HG02870 (cell line): Measurements from ENCODE around the gene CKS2.

Source experiments
- ATAC-seq: cut with Tn5 transposase; IDR thresholded peaks from one replicate; pipeline ENCODE4 v1.9.1; 2021; ENCODE audit warnings: mild to moderate bottlenecking, moderate library complexity; ENCODE audit not compliant: unreplicated experiment

Gene CKS2

DNA sequence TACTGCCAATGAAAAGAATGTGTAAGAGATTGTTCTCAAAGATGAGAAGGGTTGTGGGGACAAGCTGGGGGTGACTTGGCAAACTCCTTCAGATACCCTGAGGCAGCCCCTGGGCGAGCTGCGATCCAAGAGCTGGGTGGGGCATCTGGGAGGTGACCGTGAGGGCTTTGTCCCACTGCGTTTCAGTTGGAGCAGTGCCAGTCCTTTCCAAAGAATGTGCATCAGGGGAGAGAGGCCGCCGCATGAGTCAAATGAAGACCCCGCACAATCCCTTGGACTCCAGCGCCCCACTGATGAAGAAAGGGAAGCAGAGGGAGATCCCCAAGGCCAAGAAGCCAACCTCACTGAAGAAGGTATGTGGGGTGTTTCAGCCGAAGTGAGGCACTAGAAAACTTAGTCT is 35.7 kb downstream of the CKS2 start:
- no peak for ATAC-seq

DNA sequence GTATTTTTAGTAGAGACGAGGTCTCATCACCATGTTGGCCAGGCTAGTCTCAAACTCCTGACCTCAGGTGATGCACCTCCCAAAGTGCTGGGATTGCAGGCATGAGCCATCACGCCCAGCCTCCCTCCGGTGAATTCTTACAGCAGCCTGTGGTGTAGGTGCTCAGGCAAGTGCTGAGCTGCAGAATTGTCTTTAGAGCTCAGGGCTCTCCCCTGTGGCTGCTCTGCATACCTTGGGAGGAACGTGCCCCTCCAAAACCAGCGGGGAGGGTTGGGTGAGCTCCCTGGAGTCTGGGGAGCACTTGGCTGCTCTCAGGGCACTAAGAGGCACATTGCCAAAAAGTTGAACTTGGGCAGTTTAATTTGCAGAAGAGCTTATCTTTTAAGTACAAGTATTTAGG is 36.7 kb downstream of the CKS2 start:
- no peak for ATAC-seq

GRCh38 chr9:89349607-89350006 is 38.6 kb downstream of the CKS2 start:
- no peak for ATAC-seq

DNA sequence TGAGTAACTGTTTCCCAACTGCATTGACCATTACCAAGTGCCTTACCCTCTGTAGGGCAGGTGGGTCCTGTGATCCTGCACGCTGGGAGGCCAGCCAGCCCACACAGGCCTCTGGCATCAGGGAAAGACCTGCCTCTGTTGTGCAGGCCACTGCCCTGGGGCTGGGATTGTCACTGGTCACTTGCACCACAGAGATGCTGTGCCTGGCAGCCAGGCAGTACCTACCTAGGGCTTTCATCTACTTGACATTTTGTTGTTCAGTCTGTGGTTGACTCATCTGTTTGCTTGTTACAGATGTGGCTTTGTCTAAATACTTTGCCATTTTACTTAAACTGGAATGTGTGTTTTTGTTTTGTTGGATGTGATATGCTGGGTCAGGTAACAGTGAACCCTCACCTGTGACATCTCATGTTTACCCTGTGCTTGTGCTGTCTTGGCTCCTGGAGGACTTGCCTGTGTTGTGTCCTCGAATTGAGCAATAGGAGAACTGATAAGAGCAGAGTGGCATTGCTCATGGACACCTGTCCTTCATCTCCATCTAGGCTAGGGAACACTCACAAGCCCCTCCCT is 40.1 kb downstream of the CKS2 start:
- no peak for ATAC-seq

- no peak for ATAC-seq
These were observed 40.7 kb downstream of the CKS2 start for GRCh38 chr9:89351584-89352300.

GRCh38 chr9:89352451-89352850 is 41.5 kb downstream of the CKS2 start:
- ATAC-seq = no peak

DNA sequence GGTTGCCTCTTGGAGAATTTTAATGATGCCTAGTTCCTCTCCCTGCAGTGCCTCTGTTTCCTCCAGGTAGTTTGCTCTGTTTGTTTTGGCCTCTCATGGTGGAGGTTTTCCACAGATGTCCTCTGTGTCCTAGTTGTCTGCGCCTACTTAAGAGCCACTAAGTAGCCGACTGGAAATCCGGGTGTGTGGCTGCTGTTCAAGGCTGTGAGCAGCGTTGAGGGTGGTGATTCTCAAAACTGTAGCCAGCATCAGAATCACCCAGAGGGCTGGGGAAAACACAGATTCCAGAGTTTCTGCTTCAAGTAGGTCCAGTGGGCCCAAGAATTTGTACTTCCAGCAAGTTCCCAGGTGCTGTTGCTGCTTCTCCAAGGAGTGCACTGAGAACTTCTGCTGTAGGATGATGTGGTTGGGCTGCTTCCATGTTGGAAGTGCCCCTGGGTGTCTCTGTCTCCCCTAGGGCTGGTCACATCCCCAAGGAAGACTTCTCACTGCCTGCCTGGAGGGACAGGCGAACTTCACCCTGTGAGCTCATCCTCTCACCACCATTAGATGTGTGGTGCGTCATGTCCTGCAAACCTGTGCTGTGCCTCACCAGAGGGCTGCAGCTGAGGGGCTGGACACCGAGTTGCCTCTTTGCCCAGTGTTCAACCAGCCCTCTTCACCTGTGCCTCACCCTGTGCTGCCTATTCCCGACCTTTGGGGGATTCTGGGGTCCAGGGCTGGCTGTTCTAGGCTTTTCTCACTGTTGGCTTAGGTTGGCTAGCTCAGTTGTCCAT is 42.1 kb downstream of the CKS2 start:
- ATAC-seq = no peak

DNA sequence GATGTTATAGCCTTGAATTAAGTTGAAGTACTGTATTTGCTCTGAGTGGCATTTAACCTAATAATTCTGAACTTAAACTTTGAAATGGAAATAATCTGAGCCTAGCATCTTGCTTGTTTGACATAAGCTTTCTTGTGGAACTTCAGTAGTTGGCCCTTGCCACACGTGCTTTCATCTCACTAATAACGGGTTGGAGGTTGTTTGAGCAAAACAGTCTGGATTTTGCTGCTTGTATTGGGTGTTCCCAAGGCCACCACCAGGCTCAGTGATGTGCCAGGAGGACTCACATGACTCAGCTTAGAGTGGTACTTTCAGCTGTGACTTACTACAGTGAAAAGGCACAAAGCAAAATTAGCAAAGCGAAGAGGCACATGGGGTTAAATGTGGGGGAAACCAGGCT is 43.0 kb downstream of the CKS2 start:
- no peak for ATAC-seq

DNA sequence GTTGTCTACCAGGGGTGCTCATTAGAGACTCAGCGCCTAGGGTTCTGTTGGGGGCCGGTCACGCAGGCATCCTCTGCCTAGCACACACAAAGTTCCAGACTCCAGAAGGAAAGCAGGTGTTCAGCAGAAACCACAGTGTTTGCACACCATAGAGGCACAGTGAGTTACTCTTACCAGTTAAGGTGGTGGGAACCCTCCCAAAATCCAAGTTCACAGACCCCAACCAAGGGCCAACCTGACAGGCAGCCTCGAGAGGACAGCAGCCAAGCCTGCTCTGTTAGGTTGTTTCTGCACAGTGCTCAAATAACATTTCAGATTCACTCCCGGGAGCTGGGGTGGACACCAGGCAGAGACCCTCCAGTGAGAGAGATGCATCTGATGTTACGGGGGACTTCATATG is 43.5 kb downstream of the CKS2 start:
- no peak for ATAC-seq

DNA sequence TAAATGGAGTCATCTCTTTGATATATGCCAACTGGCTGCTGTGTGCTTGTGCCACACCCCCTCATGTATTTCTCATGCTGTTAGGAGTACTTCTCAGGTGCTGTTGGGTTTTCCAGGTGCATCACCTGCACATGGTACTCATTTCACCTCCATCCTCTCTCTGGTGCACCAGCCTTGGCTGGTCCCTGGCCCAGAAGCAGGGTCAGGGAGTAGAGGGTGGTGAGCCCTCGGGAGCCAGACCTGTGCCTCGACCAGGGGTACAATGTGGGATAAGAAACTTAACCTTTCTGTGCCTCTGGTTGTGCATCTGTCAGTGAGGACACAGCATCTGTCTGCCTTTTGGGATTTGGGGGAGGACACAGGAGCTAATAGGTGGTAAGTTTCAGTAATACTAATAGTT is 45.8 kb downstream of the CKS2 start:
- ATAC-seq = no peak

DNA sequence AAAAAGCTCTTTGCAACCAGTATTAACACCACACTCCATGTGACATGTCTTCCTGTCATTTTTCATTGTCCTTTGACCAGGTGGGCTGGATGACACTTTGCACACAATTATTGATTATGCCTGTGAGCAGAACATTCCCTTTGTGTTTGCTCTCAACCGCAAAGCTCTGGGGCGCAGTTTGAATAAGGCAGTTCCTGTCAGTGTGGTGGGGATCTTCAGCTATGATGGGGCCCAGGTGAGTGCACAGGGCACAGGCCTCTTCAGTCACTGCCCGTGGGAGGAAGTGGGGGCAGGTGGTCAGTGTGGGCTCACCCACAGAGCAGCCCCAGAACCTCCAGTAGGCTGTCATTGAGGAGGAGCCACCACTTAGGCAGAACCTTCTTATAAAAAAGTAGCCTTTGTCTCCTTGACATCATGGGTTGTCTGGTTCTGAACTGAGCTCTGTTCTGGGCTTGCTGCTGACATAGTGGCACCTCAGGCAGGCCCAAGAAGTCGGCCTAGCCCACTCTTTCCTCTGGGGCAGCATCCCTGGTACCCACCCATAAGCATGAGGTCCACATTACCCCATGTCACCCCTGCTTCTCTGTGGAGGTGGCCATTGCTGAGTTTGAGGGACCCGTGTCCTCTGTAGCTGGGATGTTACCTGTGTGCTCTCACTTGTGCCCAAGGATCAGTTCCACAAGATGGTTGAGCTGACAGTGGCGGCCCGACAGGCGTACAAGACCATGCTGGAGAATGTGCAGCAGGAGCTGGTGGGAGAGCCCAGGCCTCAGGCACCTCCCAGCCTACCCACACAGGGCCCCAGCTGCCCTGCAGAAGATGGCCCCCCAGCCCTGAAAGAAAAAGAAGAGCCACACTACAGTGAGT is 46.6 kb downstream of the CKS2 start:
- ATAC-seq = no peak

- no peak for ATAC-seq
These were observed 47.5 kb downstream of the CKS2 start for GRCh38 chr9:89358376-89358916.

- ATAC-seq = no peak
These were observed 48.0 kb downstream of the CKS2 start for GRCh38 chr9:89358985-89359384.

DNA sequence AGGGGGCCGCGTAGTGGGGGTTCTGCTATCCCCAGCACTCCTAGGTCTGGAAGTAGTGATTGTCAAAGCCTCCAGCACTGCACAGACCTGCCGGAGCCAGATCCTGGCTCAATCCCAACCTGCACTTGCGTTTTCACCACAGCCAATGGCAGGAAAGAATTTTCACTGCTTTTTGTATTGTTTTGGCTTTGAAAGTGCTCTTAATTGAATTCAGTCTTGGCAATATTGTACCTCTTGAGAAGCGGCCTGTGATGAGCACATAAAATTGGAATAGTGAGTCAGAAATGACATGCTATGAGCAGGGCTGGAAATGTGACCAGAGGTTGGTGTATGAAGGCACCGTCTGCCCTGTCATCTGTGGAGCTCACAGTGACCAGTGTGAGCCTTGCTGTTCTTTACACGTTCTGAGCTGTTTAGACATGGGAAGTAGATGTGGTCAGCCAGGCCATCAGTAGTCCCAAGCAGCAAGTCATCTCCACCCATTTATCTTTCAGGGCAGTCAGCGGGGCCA is 48.8 kb downstream of the CKS2 start:
- no peak for ATAC-seq

GRCh38 chr9:89360465-89360864 is 49.5 kb downstream of the CKS2 start:
- ATAC-seq = no peak

DNA sequence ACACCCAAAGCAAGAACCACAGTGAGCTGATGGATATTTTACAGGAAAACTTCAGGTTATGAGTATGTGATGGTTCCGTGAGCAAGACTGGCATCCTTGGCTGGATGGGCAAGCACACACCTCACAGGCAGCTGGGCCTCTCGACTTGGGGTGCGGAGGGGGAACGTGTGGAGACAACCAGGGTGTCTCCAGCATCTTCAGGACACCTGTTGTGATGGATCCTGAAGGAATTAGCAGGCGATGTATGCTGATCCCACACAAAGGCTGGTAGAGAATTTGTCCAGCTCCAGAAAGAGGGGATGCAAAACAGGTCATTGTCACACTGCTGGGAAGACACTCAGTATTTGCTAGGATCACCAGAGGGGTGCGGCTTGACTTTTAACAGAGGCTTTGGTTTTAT is 50.0 kb downstream of the CKS2 start:
- no peak for ATAC-seq

DNA sequence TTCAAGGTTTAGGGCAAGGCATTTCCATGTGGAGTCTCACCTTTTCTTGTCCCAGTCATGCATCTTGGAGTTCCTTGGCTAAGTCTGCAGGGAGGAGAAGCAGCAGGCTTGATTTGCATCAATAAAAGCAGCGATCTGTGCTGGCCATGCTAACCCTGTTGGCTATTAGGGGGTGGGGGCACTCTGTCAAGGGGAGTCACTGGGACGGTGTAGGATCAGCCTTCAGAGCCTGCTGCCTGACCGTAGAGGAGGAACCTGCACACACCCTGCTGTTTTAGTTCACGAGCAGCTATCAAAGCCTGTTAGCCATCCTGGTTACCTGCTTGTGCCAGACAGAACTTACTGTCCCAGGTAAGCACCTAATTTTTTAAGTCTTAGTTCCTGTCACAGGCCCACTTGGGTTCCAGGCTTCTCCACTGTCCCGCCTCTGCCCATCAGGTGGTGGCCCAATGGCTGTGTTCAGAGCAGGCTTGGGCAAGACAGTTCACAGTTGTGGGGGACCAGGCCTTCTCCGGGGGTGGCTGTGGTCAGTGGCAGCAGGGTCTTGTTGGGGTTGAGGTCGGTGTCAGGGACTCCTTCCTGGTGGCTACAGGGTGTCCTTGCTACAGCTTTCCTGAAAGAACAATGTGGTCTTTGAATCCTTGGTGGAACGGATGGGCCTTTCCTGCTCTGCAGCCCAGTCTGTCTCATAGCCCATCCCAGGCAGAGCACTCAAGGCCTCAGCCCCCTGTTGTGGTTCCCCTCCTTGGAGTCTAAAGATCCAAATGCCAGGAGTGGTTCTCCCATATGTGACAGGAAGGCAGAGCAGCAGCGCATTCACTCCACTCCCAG is 51.0 kb downstream of the CKS2 start:
- no peak for ATAC-seq

DNA sequence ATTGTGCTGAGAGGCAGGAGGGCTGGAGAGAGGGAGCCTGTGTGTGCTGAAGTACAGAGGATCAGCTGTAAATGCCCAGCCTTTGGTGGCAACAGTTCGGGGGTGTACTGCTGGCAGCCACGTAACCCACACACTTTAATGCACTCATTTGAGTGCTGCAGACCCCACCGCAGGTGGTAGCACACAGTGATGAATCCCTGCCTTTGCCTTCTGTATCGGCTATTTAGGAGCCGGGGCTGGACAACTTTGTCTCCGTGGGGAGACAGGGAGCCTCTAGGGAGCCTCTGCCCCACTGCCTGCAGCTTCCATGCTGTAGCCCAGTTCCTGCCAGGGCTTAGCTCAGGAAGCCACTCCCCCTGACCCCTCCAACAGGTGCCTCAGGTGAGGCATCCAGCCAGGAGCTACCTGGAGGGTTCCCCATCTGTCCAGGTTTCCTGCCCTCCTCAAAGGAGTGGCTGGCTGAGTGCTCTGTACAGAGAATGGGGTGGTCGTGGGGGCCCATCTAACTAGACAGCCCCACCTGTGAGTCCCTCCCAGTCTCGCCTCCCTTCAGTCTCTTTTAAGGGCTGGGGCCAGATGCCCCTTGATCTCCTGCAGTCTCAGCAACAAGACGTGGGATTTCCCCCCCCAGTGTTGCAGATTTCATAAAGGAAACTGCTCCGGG is 51.8 kb downstream of the CKS2 start:
- ATAC-seq = no peak

DNA sequence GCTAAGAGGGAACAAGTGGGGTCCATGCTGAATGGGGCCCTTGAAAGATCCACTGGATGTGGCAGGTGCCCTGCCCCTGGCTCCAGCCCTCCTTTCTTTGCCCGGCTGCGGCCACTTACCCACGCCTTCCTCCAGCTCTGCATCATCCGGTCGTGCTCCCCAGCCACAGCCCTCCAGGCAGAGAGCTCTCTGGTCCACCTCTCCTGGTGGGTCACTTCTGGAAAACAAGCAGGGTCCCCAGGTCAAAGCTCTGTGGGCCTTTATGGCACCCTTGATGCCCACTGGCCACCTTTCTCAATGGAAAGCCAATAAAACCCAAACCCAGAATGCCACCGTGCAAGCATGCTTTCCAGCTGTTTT is 52.3 kb downstream of the CKS2 start:
- ATAC-seq = no peak
